Stimulated activated CD4-positive, alpha-beta T cell treated with anti-CD3 and anti-CD28 coated beads, Interleukin-12 subunit alpha, Interleukin-12 subunit beta, amount 100 ng/mL, for 24 hours (primary cell): Measurements from ENCODE around the gene HMG20B.

Source experiments
- DNase-seq, 2 experiments: peaks; one replicate each; pipeline ENCODE4 v3.0.0-alpha.2; 2020; ENCODE audit warnings: low read depth in 2 of 2

HMG20B gene

GRCh38 chr19:3620817-3621547 is 48.2 kb downstream of the HMG20B start:
- DNase-seq, result no peak

DNA sequence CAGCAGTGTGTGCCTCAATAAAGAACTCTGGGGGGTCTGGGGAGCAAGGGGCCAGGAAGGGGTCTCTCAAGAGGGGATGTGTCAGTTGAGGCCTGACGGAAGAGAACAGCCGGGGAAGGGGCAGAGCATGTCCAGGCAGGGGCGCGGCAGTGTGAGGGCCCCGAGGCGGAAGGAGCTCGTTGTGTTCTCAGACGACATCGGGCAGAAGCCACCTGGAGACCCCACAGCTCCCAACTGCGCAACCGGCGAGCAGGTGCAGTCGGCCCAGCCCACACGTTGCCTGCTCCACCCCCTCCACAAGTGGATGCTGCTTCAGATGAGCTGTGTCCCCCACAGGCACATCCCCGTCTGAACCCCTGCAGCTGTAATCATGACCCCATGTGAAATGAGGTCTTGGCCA is 48.9 kb downstream of the HMG20B start:
- DNase-seq, result no peak

DNA sequence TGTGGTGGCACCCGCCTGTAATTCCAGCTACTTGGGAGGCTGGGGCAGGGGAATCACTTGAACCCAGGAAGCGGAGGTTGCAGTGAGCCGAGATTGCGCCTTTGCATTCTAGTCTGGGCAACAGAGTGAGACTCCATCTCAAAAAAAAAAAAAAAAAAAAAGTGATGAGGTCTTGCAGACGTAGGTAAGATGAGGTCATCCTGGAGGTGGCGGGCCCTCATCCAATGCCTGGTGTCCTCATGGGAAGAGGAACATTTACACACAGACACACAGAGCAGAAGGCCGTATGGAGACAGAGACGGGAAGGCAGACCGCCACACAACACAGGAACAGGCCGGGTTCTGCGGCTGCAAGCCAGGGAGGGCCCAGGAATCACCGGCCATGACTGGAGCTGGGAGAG is 49.5 kb downstream of the HMG20B start:
- no peak for DNase-seq

DNA sequence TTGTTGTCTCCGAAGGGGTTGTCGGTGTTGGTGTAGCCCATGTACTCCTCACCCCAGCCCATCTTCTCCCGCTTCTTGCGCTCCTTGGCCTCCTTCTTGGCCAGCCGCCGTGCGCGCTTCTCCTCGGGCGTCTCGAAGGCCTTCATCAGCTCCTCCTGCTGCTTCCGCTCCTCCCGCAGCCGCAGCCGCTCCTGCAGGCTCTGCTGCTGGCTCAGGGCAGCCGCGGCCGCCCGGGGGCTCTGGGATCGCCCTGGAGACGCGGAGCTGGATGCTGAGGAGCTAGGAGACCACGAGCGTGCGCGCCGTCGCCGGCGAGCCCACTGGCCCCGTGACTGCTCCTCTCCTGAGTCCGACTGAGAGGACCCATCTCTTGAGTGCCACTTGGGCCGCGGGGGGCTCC is 51.0 kb downstream of the HMG20B start:
- DNase-seq, result no peak

- DNase-seq, result no peak
These were observed 53.3 kb downstream of the HMG20B start for GRCh38 chr19:3625996-3626472.

GRCh38 chr19:3626473-3627350 is 54.0 kb downstream of the HMG20B start, which contains the start of gene CACTIN:
CACTIN (minus strand) TSS chr19:3626790; CDS start chr19:3626762, 28 bp downstream.
- DNase-seq, result peak; percentile 97 to 99

GRCh38 chr19:3627351-3627723 is 54.6 kb downstream of the HMG20B start:
- no peak for DNase-seq
